ENCODE measurements around the gene HYKK. TPM values are rescaled to one million over a fixed set of nuclear protein-coding genes. Genes with fewer than 3 reads are reported as not detected.
A peak's percentile ranks its signal among the peaks of the same experiment; 100 is the strongest.

Gene HYKK
- polyA plus RNA-seq, 1 donor from 2014 or later = not detected

- TF ChIP-seq EP300 (conservative IDR thresholded peaks at IDR 0.05; ENCODE audit: poor library complexity, severe bottlenecking) = no peak
- TF ChIP-seq EZH2 (IDR thresholded peaks at IDR 0.05; ENCODE audit: borderline replicate concordance, insufficient read depth, low read length, poor library complexity, severe bottlenecking) = no peak
- no peak for TF ChIP-seq POLR2AphosphoS5 (IDR thresholded peaks at IDR 0.05)
- TF ChIP-seq CTCF (IDR thresholded peaks at IDR 0.05; ENCODE audit: poor library complexity, severe bottlenecking) = no peak
- no peak for TF ChIP-seq SMC3 (conservative IDR thresholded peaks at IDR 0.05; ENCODE audit: poor library complexity)
- TF ChIP-seq MXI1 (conservative IDR thresholded peaks at IDR 0.05; ENCODE audit: poor library complexity, severe bottlenecking) = no peak
- TF ChIP-seq RAD21 (conservative IDR thresholded peaks at IDR 0.05) = no peak
- no peak for TF ChIP-seq TAF1 (IDR thresholded peaks at IDR 0.05; ENCODE audit: low read depth)
- no peak for TF ChIP-seq REST (IDR thresholded peaks at IDR 0.05; ENCODE audit: borderline replicate concordance)
- H3K27ac ChIP-seq (ENCODE audit: low read length) = no peak overlapping the region
- H3K79me2 ChIP-seq (replicated peaks; ENCODE audit: insufficient read depth, low read length) = no peaks in the 10 kb centered on the region
Observed at GRCh38 chr15:78507831-78508160, 419 bp downstream of the HYKK start.

GRCh38 chr15:78508272-78508671 lies 895 bp downstream of the HYKK start:
- H3K27ac ChIP-seq (ENCODE audit: low read length) = no peak overlapping the region
- no peaks in the 10 kb centered on the region for H4K20me1 ChIP-seq (ENCODE audit: insufficient read depth)
- no peaks in the 10 kb centered on the region for H3K79me2 ChIP-seq (replicated peaks; ENCODE audit: insufficient read depth, low read length)
- H3K9me3 ChIP-seq (ENCODE audit: low read length) = no peaks in the 10 kb centered on the region
- H3K36me3 ChIP-seq (ENCODE audit: insufficient read depth, low read length) = no peaks in the 10 kb centered on the region
- H3K4me2 ChIP-seq (ENCODE audit: low read length) = no peak overlapping the region
- H2AFZ ChIP-seq (ENCODE audit: low read depth, low read length) = no peak overlapping the region
- peak overlapping the region; percentile 72 for H3K4me3 ChIP-seq (ENCODE audit: low read length)
- H3F3A ChIP-seq (ENCODE audit: insufficient read depth, low read length, poor library complexity, severe bottlenecking) = no peaks in the 10 kb centered on the region
- no peaks in the 10 kb centered on the region for H3K9me2 ChIP-seq (ENCODE audit: insufficient read depth, low read length)
- peaks cover 26% of the 10 kb centered on the region for H3K27me3 ChIP-seq (ENCODE audit: insufficient read depth, low read depth, low read length)
- no peak overlapping the region for H3K9ac ChIP-seq (ENCODE audit: low read length)
- TF ChIP-seq POLR2AphosphoS5 (IDR thresholded peaks at IDR 0.05) (no peak), EZH2 (IDR thresholded peaks at IDR 0.05; ENCODE audit: borderline replicate concordance, insufficient read depth, low read length, poor library complexity, severe bottlenecking) (no peak), TAF1 (IDR thresholded peaks at IDR 0.05; ENCODE audit: low read depth) (no peak), REST (IDR thresholded peaks at IDR 0.05; ENCODE audit: borderline replicate concordance) (no peak), RAD21 (conservative IDR thresholded peaks at IDR 0.05) (no peak), SMC3 (conservative IDR thresholded peaks at IDR 0.05; ENCODE audit: poor library complexity) (no peak), MXI1 (conservative IDR thresholded peaks at IDR 0.05; ENCODE audit: poor library complexity, severe bottlenecking) (no peak), CTCF (IDR thresholded peaks at IDR 0.05; ENCODE audit: poor library complexity, severe bottlenecking) (no peak), EP300 (conservative IDR thresholded peaks at IDR 0.05; ENCODE audit: poor library complexity, severe bottlenecking) (no peak)

More at GRCh38 chr15:78507831-78508160, 419 bp downstream of the HYKK start:
- H3K27me3 ChIP-seq (ENCODE audit: insufficient read depth, low read depth, low read length) = peaks cover 26% of the 10 kb centered on the region
- no peaks in the 10 kb centered on the region for H3F3A ChIP-seq (ENCODE audit: insufficient read depth, low read length, poor library complexity, severe bottlenecking)
- no peaks in the 10 kb centered on the region for H3K9me2 ChIP-seq (ENCODE audit: insufficient read depth, low read length)
- H3K4me3 ChIP-seq (ENCODE audit: low read length) = peak overlapping the region; percentile 72
- no peaks in the 10 kb centered on the region for H3K9me3 ChIP-seq (ENCODE audit: low read length)
- no peak overlapping the region for H3K9ac ChIP-seq (ENCODE audit: low read length)
- peak overlapping the region; percentile 39 for H3K4me2 ChIP-seq (ENCODE audit: low read length)
- no peaks in the 10 kb centered on the region for H4K20me1 ChIP-seq (ENCODE audit: insufficient read depth)
- H2AFZ ChIP-seq (ENCODE audit: low read depth, low read length) = peak overlapping the region; percentile 1
- H3K36me3 ChIP-seq (ENCODE audit: insufficient read depth, low read length) = no peaks in the 10 kb centered on the region

Measured in neural cell (in vitro differentiated cells).